ENCODE data around the gene RBM5.

GRCh38 chr3:50163572-50164455 is 75.1 kb downstream of the RBM5 start:
- TF ChIP-seq SNAI2 (CRISPR knock-in tag; IDR thresholded peaks at IDR 0.05) (no peak), TOX (CRISPR knock-in tag; IDR thresholded peaks at IDR 0.05; ENCODE audit: borderline replicate concordance) (no peak), CSDC2 (CRISPR knock-in tag; IDR thresholded peaks at IDR 0.05) (no peak)

Data from SK-N-SH treated with all-trans-retinoic acid at 6 μM for 48 hours (cell line).